SK-N-DZ (cell line): ENCODE measurements around the gene BCOR.

Experiments
- DNase-seq: peaks from one replicate; pipeline ENCODE4 v3.0.0-alpha.2; 2015; ENCODE audit warnings: low spot score

BCOR gene

DNA sequence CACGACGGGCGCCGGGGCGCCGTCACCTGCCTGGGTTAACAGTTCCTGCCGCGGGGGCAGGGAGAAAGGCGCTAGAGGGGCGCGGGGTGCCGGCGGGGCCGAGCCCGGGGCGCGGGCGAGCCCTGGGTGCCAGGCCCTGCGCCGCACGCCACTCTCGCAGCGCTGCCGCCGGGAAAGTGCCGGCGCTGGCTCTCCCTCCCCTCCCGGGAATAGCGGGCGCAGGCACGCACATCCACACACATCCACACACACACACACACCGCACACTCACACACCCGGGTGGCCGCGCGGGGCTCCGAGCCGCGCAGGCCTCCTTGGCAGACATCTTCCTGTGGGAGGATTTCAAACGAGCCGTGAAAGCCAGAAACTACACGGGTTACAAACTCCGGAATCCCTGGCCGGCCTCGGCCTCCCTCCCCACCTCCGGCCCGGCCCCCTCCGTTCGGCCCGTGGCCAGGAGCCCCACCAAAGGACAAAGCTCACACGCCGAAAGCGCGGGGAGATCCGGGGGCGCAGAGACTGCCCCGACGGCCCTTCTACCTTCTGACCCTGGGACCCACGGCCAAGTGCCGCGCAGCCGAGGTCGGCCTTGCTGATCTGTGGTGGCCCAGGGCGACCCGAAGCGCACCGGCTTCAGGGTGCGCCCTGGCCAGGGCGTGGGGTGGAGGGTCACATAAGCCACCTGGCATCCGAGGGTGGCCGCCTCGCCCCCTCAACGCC, 92.3 kb downstream of the BCOR start:
- no peak for DNase-seq

DNA sequence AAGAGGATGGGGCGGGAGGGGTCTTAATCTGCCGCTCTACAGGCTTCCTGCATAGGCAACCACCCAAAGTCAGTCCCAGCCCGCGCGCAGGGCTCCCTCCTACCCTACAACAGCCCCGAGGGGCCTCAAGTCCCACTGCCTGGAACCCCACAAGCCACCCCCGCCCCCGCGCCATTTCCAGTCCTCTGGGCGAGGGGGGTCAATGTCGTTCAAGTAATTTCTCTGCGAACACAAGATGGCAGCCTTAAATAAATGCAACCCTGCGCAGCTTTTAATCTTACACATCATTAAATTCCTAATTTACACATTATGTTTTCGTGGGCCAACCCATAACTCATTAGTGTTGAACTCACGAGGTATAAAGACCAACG, 92.9 kb downstream of the BCOR start:
- no peak for DNase-seq

DNA sequence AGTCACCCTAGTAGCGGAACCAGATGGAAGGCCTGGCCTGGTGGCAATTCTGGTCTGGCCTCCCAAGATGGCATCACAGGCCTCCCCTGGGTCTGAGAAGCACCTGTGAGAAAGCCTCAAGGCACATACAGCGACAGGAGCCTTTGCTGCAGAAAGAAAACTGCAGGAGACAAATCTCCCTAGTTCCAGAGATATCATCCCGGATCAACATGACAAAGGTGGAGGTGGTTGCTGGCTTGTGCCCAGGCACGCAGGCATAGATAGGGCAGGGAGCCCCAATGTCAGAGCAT, 93.6 kb downstream of the BCOR start:
- no peak for DNase-seq

DNA sequence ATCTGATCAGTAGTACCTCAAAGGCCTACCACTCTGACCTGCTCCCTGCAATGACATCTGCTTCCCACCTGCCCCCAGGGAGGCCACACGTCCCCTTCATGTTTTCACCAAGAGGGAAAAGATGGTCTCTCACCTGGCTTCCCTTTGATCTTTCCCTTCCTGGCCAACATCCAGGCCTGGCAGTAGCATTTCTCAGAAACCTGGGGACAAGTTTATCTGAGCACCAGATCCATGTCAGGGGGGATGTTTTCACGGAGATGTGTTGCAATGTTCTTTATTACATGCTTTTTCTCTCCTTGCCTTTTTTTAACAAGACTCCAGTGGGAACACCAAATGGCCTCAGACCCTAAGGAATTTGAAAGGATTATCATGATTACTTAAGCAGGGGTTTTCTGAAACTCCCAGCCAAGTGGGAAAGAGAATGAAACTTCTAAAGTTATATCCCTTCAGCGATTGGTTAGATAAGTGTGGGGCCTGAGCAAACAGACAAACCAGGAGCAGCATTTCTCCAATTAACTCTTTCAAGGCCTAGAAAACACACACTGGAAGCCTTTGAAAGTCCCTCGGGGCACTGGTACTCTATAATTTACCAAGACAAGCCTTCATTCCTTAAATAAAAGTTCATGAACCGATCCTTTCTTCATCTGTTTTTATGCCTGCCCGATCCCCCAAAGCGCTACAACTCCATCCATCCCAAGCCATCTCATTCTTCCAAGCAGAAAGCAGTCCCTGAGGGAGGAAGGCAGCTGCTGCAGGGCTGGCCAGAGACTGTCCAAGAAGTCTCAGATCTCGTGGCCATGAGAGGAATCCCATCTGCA, 94.1 kb downstream of the BCOR start:
- DNase-seq = no peak

DNA sequence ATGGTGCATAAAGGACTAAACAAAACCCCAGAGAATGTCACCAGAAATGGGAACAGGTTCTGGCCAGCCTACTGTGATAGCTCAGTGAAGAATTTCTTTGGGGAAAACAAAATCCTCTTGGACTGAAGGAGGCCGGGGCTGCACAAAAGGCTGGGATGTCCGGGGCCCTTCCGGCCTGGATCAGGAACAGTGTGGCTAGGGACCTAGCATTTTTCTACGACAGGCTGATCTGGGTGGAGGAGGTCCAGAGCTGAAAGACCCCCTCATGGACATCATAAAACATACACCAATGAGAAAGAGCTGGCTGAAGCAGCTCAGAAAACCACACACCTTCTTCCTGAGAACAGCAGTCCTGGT, 94.7 kb downstream of the BCOR start:
- no peak for DNase-seq
